Lung (tissue), 12 donors: ENCODE measurements around the gene STXBP4. TPM values are rescaled to one million over a fixed set of nuclear protein-coding genes. Genes with fewer than 3 reads are reported as not detected.

Source experiments
- ATAC-seq: fragments of 200-7000 bp; cut with Tn5 transposase; one replicate; pipeline ENCODE4 v1.9.1; 2020; ENCODE audit warnings: moderate number of reproducible peaks; ENCODE audit not compliant: insufficient read depth, low FRiP score
- DNase-seq, 3 donors: peaks; one replicate each; pipeline ENCODE4 v3.0.0-alpha.2; 2013 to 2017
- H3K27ac ChIP-seq, 2 donors: one replicate each; pipeline ENCODE4 v1.5.1; 2013; ENCODE audit warnings: mild to moderate bottlenecking in 2 of 2, moderate library complexity in 2 of 2, control low read depth in 1 of 2, inconsistent platforms in 1 of 2, low read depth in 1 of 2, low read length in 1 of 2
- H3K27me3 ChIP-seq, 3 donors: one replicate each; pipeline ENCODE4 v1.5.1; 2013; ENCODE audit warnings: low read length in 2 of 3; ENCODE audit not compliant: control insufficient read depth in 3 of 3, insufficient read depth in 3 of 3
- H3K36me3 ChIP-seq, 4 donors: one replicate each; pipeline ENCODE4 v1.5.1; 2013; ENCODE audit warnings: low read length in 4 of 4, mild to moderate bottlenecking in 1 of 4, moderate library complexity in 1 of 4; ENCODE audit not compliant: control insufficient read depth in 4 of 4, insufficient read depth in 4 of 4
- H3K4me1 ChIP-seq, 5 donors: one replicate each; pipeline ENCODE4 v1.5.1; 2013; ENCODE audit warnings: low read length in 5 of 5, mild to moderate bottlenecking in 2 of 5, moderate library complexity in 1 of 5; ENCODE audit not compliant: control insufficient read depth in 5 of 5, insufficient read depth in 5 of 5
- H3K4me3 ChIP-seq: one replicate; pipeline ENCODE4 v1.5.1; 2013; ENCODE audit warnings: mild to moderate bottlenecking, control low read depth, moderate library complexity
- H3K9ac ChIP-seq, 2 donors: one replicate each; pipeline ENCODE4 v1.5.1; 2013; ENCODE audit warnings: low read length in 2 of 2, control low read depth in 1 of 2; ENCODE audit not compliant: insufficient read depth in 1 of 2
- H3K9me3 ChIP-seq, 4 donors: one replicate each; pipeline ENCODE4 v1.5.1; 2013; ENCODE audit warnings: low read length in 3 of 4, mild to moderate bottlenecking in 1 of 4, moderate library complexity in 1 of 4; ENCODE audit not compliant: control insufficient read depth in 4 of 4, insufficient read depth in 3 of 4
- WGBS, 2 donors: extraction: QIAGEN DNeasy Blood & Tissue Kit; methylation state at CpG; one replicate each; pipeline ENCODE4 v1.1.7; 2013; 5-methylcytosine and 5-hydroxymethylcytosine counted together
- polyA plus RNA-seq, 2 donors: library from polyadenylated mRNA; stranded (reverse); fragments of 200-250 nt; gene quantifications; one replicate each; pipeline ENCODE4 v1.2.1, GENCODE V29; 2013
- total RNA-seq, 2 donors: library from RNA; depleted of rRNA in 1 of 2; stranded (reverse); fragments of >200 nt in 1 of 2; gene quantifications; one replicate each; pipeline ENCODE4 v1.2.1, GENCODE V29; 2014 to 2021
- TF ChIP-seq, protein P1 (sequence below): IDR thresholded peaks from 2 replicates; pipeline ENCODE4 v1.5.1; 2012; ENCODE audit warnings: mild to moderate bottlenecking; ENCODE audit errors: control extremely low read depth, extremely low read depth
- donor health status: control.
- donor health status: control.
- donor health status: Bipolar disorder and iron deficiency.
- donor health status: healthy.
- donor health status: DM: yes; HTN: yes; CAD: no.

STXBP4 gene
- total and polyA plus RNA-seq, 4 donors, result 1.4 to 44.1 (median 7.7) TPM

DNA sequence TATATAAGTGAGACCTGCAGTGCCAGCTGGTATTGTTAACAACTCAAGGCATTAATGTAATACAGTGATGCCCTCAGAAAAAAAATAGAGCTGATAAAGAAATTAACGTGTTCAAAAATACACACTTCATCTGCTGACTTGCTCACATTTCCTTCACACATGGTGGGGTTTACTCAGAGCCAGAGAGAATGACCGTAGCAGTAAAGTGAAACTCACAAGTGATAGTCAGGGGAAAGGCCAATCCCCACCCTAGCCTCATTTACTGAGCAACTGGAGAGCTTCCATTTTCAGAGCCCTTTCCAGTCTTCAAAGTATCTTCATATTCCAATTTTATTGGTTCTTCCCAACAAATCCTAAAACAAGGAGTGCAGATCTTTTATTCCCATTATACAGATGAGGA, 222.2 kb downstream of the STXBP4 start:
- Histone ChIP-seq H3K27me3 (no peaks in the 10 kb centered on the region), H3K36me3 (no peaks in the 10 kb centered on the region), H3K4me1 (peaks cover 0 to 1% (median 0%) of the 10 kb centered on the region in 5 donors), H3K4me3 (no peak overlapping the region), H3K27ac (no peak overlapping the region), H3K9me3 (no peaks in the 10 kb centered on the region), H3K9ac (no peak overlapping the region)
- DNase-seq, result no peak
- 61 to 76% methylated on average over 2 of the region's 2 CpGs for WGBS, 2 donors
- TF ChIP-seq, protein P1, sequence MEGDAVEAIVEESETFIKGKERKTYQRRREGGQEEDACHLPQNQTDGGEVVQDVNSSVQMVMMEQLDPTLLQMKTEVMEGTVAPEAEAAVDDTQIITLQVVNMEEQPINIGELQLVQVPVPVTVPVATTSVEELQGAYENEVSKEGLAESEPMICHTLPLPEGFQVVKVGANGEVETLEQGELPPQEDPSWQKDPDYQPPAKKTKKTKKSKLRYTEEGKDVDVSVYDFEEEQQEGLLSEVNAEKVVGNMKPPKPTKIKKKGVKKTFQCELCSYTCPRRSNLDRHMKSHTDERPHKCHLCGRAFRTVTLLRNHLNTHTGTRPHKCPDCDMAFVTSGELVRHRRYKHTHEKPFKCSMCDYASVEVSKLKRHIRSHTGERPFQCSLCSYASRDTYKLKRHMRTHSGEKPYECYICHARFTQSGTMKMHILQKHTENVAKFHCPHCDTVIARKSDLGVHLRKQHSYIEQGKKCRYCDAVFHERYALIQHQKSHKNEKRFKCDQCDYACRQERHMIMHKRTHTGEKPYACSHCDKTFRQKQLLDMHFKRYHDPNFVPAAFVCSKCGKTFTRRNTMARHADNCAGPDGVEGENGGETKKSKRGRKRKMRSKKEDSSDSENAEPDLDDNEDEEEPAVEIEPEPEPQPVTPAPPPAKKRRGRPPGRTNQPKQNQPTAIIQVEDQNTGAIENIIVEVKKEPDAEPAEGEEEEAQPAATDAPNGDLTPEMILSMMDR, result no peak
- ATAC-seq, result no peak

DNA sequence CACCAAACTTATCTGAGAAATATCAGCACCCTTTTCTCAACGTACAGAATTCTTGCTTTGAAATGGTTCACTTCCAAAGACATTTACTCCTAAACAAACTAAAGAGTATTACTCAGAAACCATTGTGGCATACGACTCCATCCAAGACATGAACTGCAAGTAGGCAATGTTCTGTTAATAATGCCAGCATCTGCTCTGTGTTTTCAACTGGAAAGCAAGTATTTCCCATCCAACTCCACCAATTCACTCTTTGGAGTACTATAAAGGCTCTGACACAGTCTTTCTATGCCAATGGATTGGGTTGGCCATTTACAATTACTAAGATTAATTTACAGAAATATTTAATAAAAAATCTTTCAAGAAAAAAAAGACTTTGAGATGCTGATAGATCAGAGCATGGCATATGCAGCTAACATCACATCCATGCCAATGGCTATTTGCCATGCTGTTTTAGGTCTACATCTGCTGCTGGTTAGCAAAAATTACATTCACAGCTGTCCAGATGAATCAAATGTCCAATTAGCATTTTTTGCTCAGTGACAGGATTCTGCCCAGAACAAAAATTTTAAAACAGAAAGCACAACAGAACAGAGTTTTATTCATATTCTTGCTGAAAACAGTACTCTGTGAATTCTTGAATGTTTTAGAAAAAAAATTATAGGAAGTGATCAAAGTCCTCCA, 230.3 kb downstream of the STXBP4 start:
- H3K27me3 ChIP-seq, result no peaks in the 10 kb centered on the region
- DNase-seq (peak in 1 of 3 donors; percentile 10), ATAC-seq (no peak)
- TF ChIP-seq, protein P1, result no peak
- 83 to 91% methylated on average over 2 of the region's 2 CpGs for WGBS, 2 donors
- H3K36me3 ChIP-seq, result no peaks in the 10 kb centered on the region
- no peak overlapping the region for H3K9ac ChIP-seq
- H3K27ac ChIP-seq, result no peak overlapping the region
- no peak overlapping the region for H3K4me3 ChIP-seq
- no peaks in the 10 kb centered on the region for H3K9me3 ChIP-seq
- peaks cover 0 to 11% (median 0%) of the 10 kb centered on the region in 5 donors for H3K4me1 ChIP-seq

DNA sequence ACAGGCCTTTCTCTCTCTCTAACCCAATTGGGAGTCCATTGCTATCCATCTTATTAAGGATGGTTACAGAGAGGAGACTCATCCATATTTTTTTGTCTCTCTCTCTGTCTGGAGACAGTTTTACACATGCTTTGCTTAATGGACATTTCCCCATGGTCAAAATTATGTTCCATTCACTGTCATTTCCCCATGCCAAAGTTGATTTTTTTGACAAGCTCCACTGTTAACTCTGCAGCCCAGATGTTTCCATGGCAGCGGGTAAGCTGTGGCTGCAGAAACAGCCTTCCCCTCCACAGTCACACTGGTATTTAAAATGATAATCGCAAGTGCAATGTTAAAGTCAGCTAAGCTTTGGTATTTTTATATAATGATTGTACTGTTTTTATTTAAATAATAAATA, 232.3 kb downstream of the STXBP4 start:
- Histone ChIP-seq H3K36me3 (no peaks in the 10 kb centered on the region), H3K4me1 (peaks cover 0 to 11% (median 0%) of the 10 kb centered on the region in 5 donors), H3K9ac (no peak overlapping the region), H3K27ac (no peak overlapping the region), H3K9me3 (no peaks in the 10 kb centered on the region), H3K4me3 (no peak overlapping the region), H3K27me3 (no peaks in the 10 kb centered on the region)
- WGBS, 2 donors, result 34 to 57% methylated on average over 2 of the region's 2 CpGs
- no peak for ATAC-seq
- TF ChIP-seq, protein P1, result no peak
- peak; percentile 52 to 72 (median 60) for DNase-seq
